Measurements from ENCODE around the gene EMC8.

EMC8 gene

DNA sequence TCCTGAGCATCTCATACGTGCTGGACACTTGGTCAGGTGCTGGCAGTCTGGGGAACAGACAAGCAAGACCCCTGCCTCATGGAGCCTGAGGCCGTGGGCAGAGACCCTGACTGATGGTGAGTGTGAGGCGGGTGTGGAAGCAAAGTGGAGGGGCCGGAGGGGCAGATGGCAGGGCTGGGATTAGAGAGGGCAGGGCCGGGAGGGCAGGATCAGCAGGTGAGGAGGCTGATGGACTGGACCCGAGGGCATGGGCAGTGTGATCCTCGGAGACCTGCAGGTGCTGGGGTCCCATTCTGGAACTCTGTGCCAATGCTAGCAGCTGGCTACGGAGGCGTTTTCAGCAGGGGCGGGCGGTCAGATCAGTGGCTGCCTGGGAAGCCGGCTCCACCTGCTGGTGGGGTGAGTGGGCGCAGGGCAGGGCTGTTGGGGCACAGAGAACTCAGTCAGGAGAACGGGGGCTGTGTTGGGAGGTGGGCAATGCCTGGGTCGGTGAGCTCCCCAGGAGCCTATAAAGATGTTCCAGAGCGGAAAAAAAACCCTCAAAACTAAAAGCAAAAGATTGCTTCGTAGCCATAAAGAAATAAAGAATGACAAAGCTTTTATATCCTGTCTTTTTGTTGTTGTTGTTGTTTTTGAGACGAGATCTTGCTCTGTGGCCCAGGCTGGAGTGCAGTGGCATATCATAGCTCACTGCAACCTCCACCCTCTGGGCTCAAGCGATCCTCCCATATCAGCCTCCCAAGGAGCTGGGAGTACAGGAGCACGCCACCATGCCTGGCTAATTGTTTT lies 39.5 kb downstream of the EMC8 start:
- no peak overlapping the region for H3K9ac ChIP-seq (ENCODE audit: low read depth, low read length, poor library complexity, severe bottlenecking)
- H4K20me1 ChIP-seq (ENCODE audit: insufficient read depth, low read length, poor library complexity, severe bottlenecking) = no peaks in the 10 kb centered on the region
- no peak overlapping the region for H3K4me3 ChIP-seq (ENCODE audit: low read length, poor library complexity, severe bottlenecking)
- H3K4me2 ChIP-seq (ENCODE audit: low read depth, low read length, poor library complexity, severe bottlenecking) = no peak overlapping the region
- no peaks in the 10 kb centered on the region for H3K9me3 ChIP-seq (ENCODE audit: insufficient read depth, low read depth, low read length)
- no peaks in the 10 kb centered on the region for H3K79me2 ChIP-seq (ENCODE audit: insufficient read depth, low read length)
- H2AFZ ChIP-seq (ENCODE audit: low read length) = no peak overlapping the region
- no peaks in the 10 kb centered on the region for H3F3A ChIP-seq (ENCODE audit: low read depth)
- TF ChIP-seq EZH2phosphoT487 (IDR thresholded peaks at IDR 0.05; ENCODE audit: borderline replicate concordance) = no peak
- TF ChIP-seq, protein P1, sequence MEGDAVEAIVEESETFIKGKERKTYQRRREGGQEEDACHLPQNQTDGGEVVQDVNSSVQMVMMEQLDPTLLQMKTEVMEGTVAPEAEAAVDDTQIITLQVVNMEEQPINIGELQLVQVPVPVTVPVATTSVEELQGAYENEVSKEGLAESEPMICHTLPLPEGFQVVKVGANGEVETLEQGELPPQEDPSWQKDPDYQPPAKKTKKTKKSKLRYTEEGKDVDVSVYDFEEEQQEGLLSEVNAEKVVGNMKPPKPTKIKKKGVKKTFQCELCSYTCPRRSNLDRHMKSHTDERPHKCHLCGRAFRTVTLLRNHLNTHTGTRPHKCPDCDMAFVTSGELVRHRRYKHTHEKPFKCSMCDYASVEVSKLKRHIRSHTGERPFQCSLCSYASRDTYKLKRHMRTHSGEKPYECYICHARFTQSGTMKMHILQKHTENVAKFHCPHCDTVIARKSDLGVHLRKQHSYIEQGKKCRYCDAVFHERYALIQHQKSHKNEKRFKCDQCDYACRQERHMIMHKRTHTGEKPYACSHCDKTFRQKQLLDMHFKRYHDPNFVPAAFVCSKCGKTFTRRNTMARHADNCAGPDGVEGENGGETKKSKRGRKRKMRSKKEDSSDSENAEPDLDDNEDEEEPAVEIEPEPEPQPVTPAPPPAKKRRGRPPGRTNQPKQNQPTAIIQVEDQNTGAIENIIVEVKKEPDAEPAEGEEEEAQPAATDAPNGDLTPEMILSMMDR (conservative IDR thresholded peaks at IDR 0.05; ENCODE audit: low read length) = peak; percentile 67
- H3K27me3 ChIP-seq (ENCODE audit: insufficient read depth, low read length, poor library complexity, severe bottlenecking) = no peaks in the 10 kb centered on the region
- no peaks in the 10 kb centered on the region for H3K36me3 ChIP-seq (ENCODE audit: insufficient read depth, low read length)
- no peaks in the 10 kb centered on the region for H3K9me2 ChIP-seq (replicated peaks; ENCODE audit: low read depth, low read length)
- peaks cover 7% of the 10 kb centered on the region for H3K4me1 ChIP-seq (ENCODE audit: insufficient read depth, low read length, poor library complexity, severe bottlenecking)

DNA sequence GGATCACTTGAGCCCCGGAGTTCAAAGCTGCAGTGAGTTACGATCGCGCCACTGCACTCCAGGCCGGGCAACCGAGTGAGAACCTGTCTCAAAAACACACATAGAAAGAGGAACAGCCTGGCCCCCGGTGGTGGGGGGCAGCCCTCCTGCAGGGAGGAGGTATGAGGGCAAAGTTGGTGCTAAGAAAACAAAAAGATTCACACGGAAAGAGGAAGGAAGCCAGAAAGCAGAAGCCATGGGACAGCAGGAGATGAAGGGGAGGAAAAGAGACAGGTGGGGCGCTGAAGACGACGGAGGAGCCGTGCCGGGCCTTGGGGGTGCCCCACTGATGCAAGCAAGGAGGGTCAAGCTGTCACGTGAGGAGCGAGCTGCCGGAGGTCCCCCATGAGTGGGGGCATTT lies 40.2 kb downstream of the EMC8 start:
- Histone ChIP-seq H3K9me2 (replicated peaks; ENCODE audit: low read depth, low read length) (no peaks in the 10 kb centered on the region), H3K27me3 (ENCODE audit: insufficient read depth, low read length, poor library complexity, severe bottlenecking) (no peaks in the 10 kb centered on the region), H3K9ac (ENCODE audit: low read depth, low read length, poor library complexity, severe bottlenecking) (no peak overlapping the region), H3K4me2 (ENCODE audit: low read depth, low read length, poor library complexity, severe bottlenecking) (no peak overlapping the region), H3K4me1 (ENCODE audit: insufficient read depth, low read length, poor library complexity, severe bottlenecking) (peaks cover 14% of the 10 kb centered on the region), H2AFZ (ENCODE audit: low read length) (no peak overlapping the region), H3K36me3 (ENCODE audit: insufficient read depth, low read length) (no peaks in the 10 kb centered on the region), H3K4me3 (ENCODE audit: low read length, poor library complexity, severe bottlenecking) (no peak overlapping the region), H3K79me2 (ENCODE audit: insufficient read depth, low read length) (no peaks in the 10 kb centered on the region), H3F3A (ENCODE audit: low read depth) (no peaks in the 10 kb centered on the region), H4K20me1 (ENCODE audit: insufficient read depth, low read length, poor library complexity, severe bottlenecking) (no peaks in the 10 kb centered on the region), H3K9me3 (ENCODE audit: insufficient read depth, low read depth, low read length) (no peaks in the 10 kb centered on the region)
- TF ChIP-seq, protein P1 (conservative IDR thresholded peaks at IDR 0.05; ENCODE audit: low read length) = no peak
- TF ChIP-seq EZH2phosphoT487 (IDR thresholded peaks at IDR 0.05; ENCODE audit: borderline replicate concordance) = no peak

DNA sequence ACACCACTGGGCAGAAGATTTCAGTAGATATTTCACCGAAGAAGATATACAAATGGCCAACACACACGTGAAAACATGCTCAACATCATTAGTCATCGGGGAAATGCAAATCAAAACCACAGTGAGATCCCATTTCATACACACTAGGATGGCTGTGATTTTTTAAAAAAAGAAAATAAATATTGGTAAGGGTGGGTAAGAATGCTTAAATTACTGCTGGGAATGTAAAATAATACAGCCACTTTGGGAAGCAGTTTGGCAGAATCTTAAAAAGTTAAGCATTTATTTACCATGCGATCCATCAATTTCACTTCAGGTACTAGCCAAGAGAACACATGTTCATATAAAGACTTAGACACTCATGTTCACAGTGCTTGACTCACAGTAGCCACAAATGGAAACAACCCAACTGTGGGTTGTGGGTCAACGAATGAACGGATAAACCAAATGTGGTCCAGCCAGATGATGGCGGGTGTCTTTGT lies 42.0 kb downstream of the EMC8 start:
- Histone ChIP-seq H3K9me2 (replicated peaks; ENCODE audit: low read depth, low read length) (no peaks in the 10 kb centered on the region), H4K20me1 (ENCODE audit: insufficient read depth, low read length, poor library complexity, severe bottlenecking) (no peaks in the 10 kb centered on the region), H3K9ac (ENCODE audit: low read depth, low read length, poor library complexity, severe bottlenecking) (no peak overlapping the region), H3K9me3 (ENCODE audit: insufficient read depth, low read depth, low read length) (no peaks in the 10 kb centered on the region), H2AFZ (ENCODE audit: low read length) (no peak overlapping the region), H3K36me3 (ENCODE audit: insufficient read depth, low read length) (no peaks in the 10 kb centered on the region), H3K4me2 (ENCODE audit: low read depth, low read length, poor library complexity, severe bottlenecking) (no peak overlapping the region), H3K4me1 (ENCODE audit: insufficient read depth, low read length, poor library complexity, severe bottlenecking) (peaks cover 15% of the 10 kb centered on the region), H3K4me3 (ENCODE audit: low read length, poor library complexity, severe bottlenecking) (no peak overlapping the region), H3K27me3 (ENCODE audit: insufficient read depth, low read length, poor library complexity, severe bottlenecking) (no peaks in the 10 kb centered on the region), H3K79me2 (ENCODE audit: insufficient read depth, low read length) (no peaks in the 10 kb centered on the region), H3F3A (ENCODE audit: low read depth) (no peaks in the 10 kb centered on the region)
- TF ChIP-seq, protein P1 (conservative IDR thresholded peaks at IDR 0.05; ENCODE audit: low read length) = no peak
